Testis (tissue), 3 donors: ENCODE results near the gene EMP1. TPM values are rescaled to one million over a fixed set of nuclear protein-coding genes. Genes with fewer than 3 reads are reported as not detected.

Experiments used
- DNase-seq: peaks from one replicate; pipeline ENCODE4 v3.0.0-alpha.2; 2019
- H3K27ac ChIP-seq, 2 donors: fragments of 200-600 bp; sonication (generic); one replicate each; pipeline ENCODE4 v1.5.1; 2019
- H3K27me3 ChIP-seq: fragments of 200-600 bp; sonication (generic); one replicate; pipeline ENCODE4 v1.5.1; 2019
- H3K36me3 ChIP-seq: fragments of 200-600 bp; sonication (generic); one replicate; pipeline ENCODE4 v1.5.1; 2017; ENCODE audit warnings: low read depth; ENCODE audit errors: missing control alignments
- H3K4me1 ChIP-seq: fragments of 200-600 bp; sonication (generic); one replicate; pipeline ENCODE4 v1.5.1; 2019
- H3K4me3 ChIP-seq, 2 donors: fragments of 200-600 bp; sonication (generic); one replicate each; pipeline ENCODE4 v1.5.1; 2017 to 2019
- H3K9me3 ChIP-seq: fragments of 200-600 bp; sonication (generic); one replicate; pipeline ENCODE4 v1.5.1; 2017
- CTCF ChIP-seq, 3 experiments: fragments of 450-650 bp in 2 of 3; fragments of 200-600 bp in 1 of 3; sonication (generic) in 1 of 3; IDR thresholded peaks; one replicate each; pipeline ENCODE4 v1.5.1; 2016 to 2019; ENCODE audit warnings: antibody characterized with exemption in 3 of 3, mild to moderate bottlenecking in 2 of 3, moderate library complexity in 1 of 3
- POLR2A ChIP-seq: fragments of 450-650 bp; IDR thresholded peaks from one replicate; pipeline ENCODE4 v1.6.1; 2017; ENCODE audit warnings: antibody characterized with exemption, mild to moderate bottlenecking, moderate library complexity
- WGBS, 2 donors: methylation state at CpG; one replicate each; pipeline ENCODE4 v1.1.5; 2018; 5-methylcytosine and 5-hydroxymethylcytosine counted together
- intact Hi-C: fragments of 100-400 bp; cut with DNase I; formaldehyde crosslinking; loops from one replicate; pipeline ENCODE4 v1.15.1; 2023; ENCODE audit warnings: low total_unique reads
- polyA plus RNA-seq: library from polyadenylated mRNA; stranded (reverse); fragments of 350-450 nt; fragmentation: Illumina TruSeq; extraction: RNeasy Lipid Tissue Mini Kit (QIAGEN cat#74804); gene quantifications from one replicate; pipeline ENCODE4 v1.2.3, GENCODE V29; 2014; ENCODE audit warnings: low read depth, low replicate concordance; ENCODE audit not compliant: insufficient read depth
- total RNA-seq, 2 donors: library from RNA; depleted of rRNA; stranded (reverse); fragments of >200 nt; gene quantifications; one replicate each; pipeline ENCODE4 v1.2.3, GENCODE V29; 2016

The EMP1 gene
- total and polyA plus RNA-seq, 3 donors from 2014 or later, result 14.1 to 59.4 (median 29.2) TPM

GRCh38 chr12:13238204-13238603 is 41.7 kb downstream of the EMP1 start:
- no peaks in the 10 kb centered on the region for H3K4me1 ChIP-seq
- TF ChIP-seq POLR2A, result no peak
- TF ChIP-seq CTCF (IDR thresholded peaks at IDR 0.05), result no peak
- no peaks in the 10 kb centered on the region for H3K36me3 ChIP-seq
- H3K27ac ChIP-seq, result no peak overlapping the region
- intact Hi-C loops, result no loop called here
- H3K4me3 ChIP-seq, result no peak overlapping the region
- WGBS, 2 donors, result 38 to 63% methylated on average over 7 of the region's 7 CpGs
- H3K9me3 ChIP-seq, result no peaks in the 10 kb centered on the region
- no peak for DNase-seq
- no peaks in the 10 kb centered on the region for H3K27me3 ChIP-seq

GRCh38 chr12:13241833-13242488 is 45.4 kb downstream of the EMP1 start:
- no peaks in the 10 kb centered on the region for H3K27me3 ChIP-seq
- H3K4me3 ChIP-seq, result no peak overlapping the region
- no peak for DNase-seq
- no peaks in the 10 kb centered on the region for H3K4me1 ChIP-seq
- H3K27ac ChIP-seq, result no peak overlapping the region
- WGBS, 2 donors, result 81 to 93% methylated on average over 2 of the region's 2 CpGs
- no peaks in the 10 kb centered on the region for H3K36me3 ChIP-seq
- TF ChIP-seq CTCF (IDR thresholded peaks at IDR 0.05), result no peak
- TF ChIP-seq POLR2A, result no peak
- intact Hi-C loops, result no loop called here
- H3K9me3 ChIP-seq, result no peaks in the 10 kb centered on the region

- no peak for TF ChIP-seq CTCF (IDR thresholded peaks at IDR 0.05)
- TF ChIP-seq POLR2A, result no peak
- 86 to 90% methylated on average over 4 of the region's 4 CpGs for WGBS, 2 donors
- Histone ChIP-seq H3K4me1 (no peaks in the 10 kb centered on the region), H3K4me3 (no peak overlapping the region), H3K27ac (no peak overlapping the region), H3K27me3 (no peaks in the 10 kb centered on the region), H3K36me3 (no peaks in the 10 kb centered on the region), H3K9me3 (no peaks in the 10 kb centered on the region)
- intact Hi-C loops, result no loop called here
- no peak for DNase-seq
Measured at GRCh38 chr12:13242936-13243335, 46.4 kb downstream of the EMP1 start.

GRCh38 chr12:13243516-13244070 is 47.1 kb downstream of the EMP1 start:
- no peak for DNase-seq
- intact Hi-C loops, result no loop called here
- 46 to 63% methylated on average over 1 of the region's 1 CpG for WGBS, 2 donors

More at GRCh38 chr12:13243516-13244070, 47.1 kb downstream of the EMP1 start:
- no peaks in the 10 kb centered on the region for H3K4me1 ChIP-seq
- no peaks in the 10 kb centered on the region for H3K27me3 ChIP-seq
- no peak overlapping the region for H3K27ac ChIP-seq
- H3K4me3 ChIP-seq, result no peak overlapping the region
- TF ChIP-seq CTCF (IDR thresholded peaks at IDR 0.05) (no peak), POLR2A (no peak)
- no peaks in the 10 kb centered on the region for H3K9me3 ChIP-seq
- no peaks in the 10 kb centered on the region for H3K36me3 ChIP-seq
